Esophagus muscularis mucosa (tissue), 3 donors: ENCODE data around the gene MRPL48.

Source experiments
- EP300 ChIP-seq: sonication (generic); formaldehyde crosslinking; IDR thresholded peaks from one replicate; pipeline ENCODE4 v1.6.1; 2017; ENCODE audit warnings: antibody characterized with exemption
- TF ChIP-seq, protein P1 (sequence below), 3 experiments: fragments of 200-600 bp in 2 of 3; fragments of 450-650 bp in 1 of 3; sonication (generic) in 2 of 3; IDR thresholded peaks; one replicate each; pipeline ENCODE4 v1.5.1; 2017 to 2019; ENCODE audit warnings: antibody characterized with exemption in 3 of 3, mild to moderate bottlenecking in 2 of 3, moderate library complexity in 1 of 3

GRCh38 chr11:73797457-73797856 lies 9.8 kb downstream of the MRPL48 start:
- no peak for TF ChIP-seq EP300
- TF ChIP-seq, protein P1, sequence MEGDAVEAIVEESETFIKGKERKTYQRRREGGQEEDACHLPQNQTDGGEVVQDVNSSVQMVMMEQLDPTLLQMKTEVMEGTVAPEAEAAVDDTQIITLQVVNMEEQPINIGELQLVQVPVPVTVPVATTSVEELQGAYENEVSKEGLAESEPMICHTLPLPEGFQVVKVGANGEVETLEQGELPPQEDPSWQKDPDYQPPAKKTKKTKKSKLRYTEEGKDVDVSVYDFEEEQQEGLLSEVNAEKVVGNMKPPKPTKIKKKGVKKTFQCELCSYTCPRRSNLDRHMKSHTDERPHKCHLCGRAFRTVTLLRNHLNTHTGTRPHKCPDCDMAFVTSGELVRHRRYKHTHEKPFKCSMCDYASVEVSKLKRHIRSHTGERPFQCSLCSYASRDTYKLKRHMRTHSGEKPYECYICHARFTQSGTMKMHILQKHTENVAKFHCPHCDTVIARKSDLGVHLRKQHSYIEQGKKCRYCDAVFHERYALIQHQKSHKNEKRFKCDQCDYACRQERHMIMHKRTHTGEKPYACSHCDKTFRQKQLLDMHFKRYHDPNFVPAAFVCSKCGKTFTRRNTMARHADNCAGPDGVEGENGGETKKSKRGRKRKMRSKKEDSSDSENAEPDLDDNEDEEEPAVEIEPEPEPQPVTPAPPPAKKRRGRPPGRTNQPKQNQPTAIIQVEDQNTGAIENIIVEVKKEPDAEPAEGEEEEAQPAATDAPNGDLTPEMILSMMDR (IDR thresholded peaks at IDR 0.05), result no peak
